ENCODE data around the gene CYP4F11.
"Not testable (repeated sequence)": the region's sequence is repeated elsewhere in the genome, so short reads cannot be mapped to it uniquely, and the experiment has no call there.

Gene CYP4F11, protein sequence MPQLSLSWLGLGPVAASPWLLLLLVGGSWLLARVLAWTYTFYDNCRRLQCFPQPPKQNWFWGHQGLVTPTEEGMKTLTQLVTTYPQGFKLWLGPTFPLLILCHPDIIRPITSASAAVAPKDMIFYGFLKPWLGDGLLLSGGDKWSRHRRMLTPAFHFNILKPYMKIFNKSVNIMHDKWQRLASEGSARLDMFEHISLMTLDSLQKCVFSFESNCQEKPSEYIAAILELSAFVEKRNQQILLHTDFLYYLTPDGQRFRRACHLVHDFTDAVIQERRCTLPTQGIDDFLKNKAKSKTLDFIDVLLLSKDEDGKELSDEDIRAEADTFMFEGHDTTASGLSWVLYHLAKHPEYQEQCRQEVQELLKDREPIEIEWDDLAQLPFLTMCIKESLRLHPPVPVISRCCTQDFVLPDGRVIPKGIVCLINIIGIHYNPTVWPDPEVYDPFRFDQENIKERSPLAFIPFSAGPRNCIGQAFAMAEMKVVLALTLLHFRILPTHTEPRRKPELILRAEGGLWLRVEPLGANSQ

DNA sequence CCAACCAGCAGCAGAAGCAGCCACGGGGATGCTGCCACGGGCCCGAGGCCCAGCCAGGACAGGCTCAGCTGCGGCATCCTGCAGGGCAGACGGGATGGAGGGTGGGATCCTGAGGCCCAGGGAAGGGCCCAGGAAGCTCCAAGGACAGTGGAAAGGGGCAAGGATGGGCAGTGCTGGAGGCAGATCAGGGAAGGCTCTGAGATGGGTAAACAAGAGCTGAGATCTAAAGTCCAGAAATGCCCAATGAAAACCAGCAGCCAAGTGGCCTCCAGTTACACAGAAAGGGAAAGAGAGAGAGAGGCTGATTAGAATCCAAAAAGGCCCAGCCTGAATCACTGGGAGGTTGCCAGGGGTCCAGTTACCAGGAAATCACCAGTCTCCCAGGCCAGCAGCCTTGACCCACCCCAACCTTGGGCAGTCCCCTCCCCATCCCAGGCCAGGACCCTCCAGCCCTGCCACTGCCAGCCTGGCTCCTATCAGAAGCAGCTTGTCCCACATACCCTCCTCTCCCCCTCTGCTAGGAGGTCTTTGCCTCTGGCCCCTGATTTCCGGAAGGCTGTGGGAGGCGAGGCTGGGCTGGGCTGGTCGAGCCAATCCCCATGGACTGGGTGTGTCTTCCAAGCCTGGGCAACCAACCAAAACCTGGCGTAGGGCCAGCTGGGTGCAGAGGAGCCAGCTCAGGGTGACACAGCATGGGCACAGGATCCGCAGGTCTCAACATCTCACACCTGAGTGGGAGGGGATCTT is at the start of gene CYP4F11:
Gene CYP4F11, minus strand, starts transcription at position 198 of the 747 bp plus-strand sequence. Its CDS starts 121 bp downstream, at position 77.
- H3K36me3 Mint-ChIP-seq, result peaks cover 4% of the 10 kb centered on the region
- H3K27ac Mint-ChIP-seq, result no peak within 1 kb of the TSS
- no peak for ATAC-seq (ENCODE audit: low read depth)
- peaks cover 19% of the 10 kb centered on the region for H3K27me3 Mint-ChIP-seq
- no peaks in the 10 kb centered on the region for H3K4me1 Mint-ChIP-seq
- peaks cover 5% of the 10 kb centered on the region for H3K9me3 Mint-ChIP-seq
- DNase-seq (ENCODE audit: low spot score in 2 of 2), result no peak
- H3K4me3 Mint-ChIP-seq, result no peak within 1 kb of the TSS

DNA sequence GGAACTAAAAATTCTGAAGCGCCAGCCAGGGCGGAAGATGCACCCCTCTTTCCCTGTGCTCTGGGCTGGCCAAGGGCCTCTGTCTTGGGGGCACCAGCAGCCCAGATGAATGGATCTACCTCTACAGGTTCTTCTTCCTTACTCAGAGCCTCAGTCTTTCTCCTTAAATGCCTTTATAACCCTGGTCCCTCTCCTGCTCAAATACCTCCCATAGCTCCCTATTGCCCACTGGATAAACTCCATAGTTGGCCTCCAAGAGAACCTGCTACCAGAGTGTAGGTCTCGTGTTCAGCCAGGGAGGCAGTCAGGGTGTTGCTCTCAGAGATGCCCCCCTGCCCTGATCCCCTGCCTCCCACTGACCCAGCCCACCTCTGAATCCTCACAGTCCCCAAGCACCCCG is 45.0 kb upstream of the CYP4F11 start:
- ATAC-seq (ENCODE audit: low read depth) (no peak), DNase-seq (ENCODE audit: low spot score in 2 of 2) (no peak)
- Mint-ChIP-seq H3K36me3 (no peaks in the 10 kb centered on the region), H3K4me1 (no peaks in the 10 kb centered on the region), H3K27ac (no peak overlapping the region), H3K27me3 (peaks cover 10% of the 10 kb centered on the region), H3K4me3 (no peak overlapping the region), H3K9me3 (peaks cover 3% of the 10 kb centered on the region)

DNA sequence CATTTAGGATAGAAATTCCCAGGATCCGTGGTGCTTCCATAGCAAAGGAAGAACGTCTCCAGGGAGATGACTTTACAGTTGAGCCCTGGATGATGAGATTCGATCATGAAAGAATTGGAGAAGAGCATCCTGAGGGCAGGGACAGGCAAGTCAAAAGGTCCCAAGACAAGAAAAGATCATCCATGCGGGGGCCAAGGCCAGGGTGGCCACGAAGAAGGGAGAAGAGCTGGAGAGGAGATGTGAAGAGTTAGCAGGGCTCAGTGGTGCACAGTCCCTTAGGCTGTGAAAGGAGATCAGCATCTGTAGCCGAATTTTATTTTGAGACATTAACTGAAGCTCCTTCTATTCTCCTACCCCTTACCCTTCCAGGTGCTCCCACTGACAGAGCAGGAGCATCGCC is 43.4 kb upstream of the CYP4F11 start:
- Mint-ChIP-seq H3K36me3 (no peaks in the 10 kb centered on the region), H3K9me3 (peaks cover 3% of the 10 kb centered on the region), H3K27me3 (peaks cover 10% of the 10 kb centered on the region), H3K4me1 (no peaks in the 10 kb centered on the region), H3K27ac (no peak overlapping the region), H3K4me3 (no peak overlapping the region)
- DNase-seq (ENCODE audit: low spot score in 2 of 2), result no peak
- no peak for ATAC-seq (ENCODE audit: low read depth)

- Mint-ChIP-seq H3K36me3 (no peaks in the 10 kb centered on the region), H3K27me3 (peaks cover 10% of the 10 kb centered on the region), H3K27ac (no peak overlapping the region), H3K4me3 (no peak overlapping the region), H3K4me1 (no peaks in the 10 kb centered on the region), H3K9me3 (peaks cover 2% of the 10 kb centered on the region)
- DNase-seq (ENCODE audit: low spot score in 2 of 2), result no peak
- no peak for ATAC-seq (ENCODE audit: low read depth)
Observed at GRCh38 chr19:15976836-15977689, 42.7 kb upstream of the CYP4F11 start.

DNA sequence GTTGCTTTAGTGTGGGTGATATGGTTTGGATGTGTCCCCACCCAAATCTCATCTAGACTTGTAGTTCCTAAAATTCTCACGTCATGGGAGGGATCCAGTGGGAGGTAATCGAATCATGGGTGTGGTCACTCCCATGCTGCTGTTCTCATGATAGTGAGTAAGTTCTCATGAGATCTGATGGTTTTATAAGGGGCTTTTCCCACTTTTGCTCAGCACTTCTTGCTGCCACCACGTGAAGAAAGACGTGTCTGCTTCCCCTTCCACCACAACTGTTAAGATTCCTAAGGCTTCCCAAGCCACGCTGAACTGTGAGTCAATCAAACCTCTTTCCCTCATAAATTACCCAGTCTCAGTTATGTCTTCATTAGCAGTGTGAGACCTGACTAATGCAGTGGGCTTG is 40.5 kb upstream of the CYP4F11 start:
- ATAC-seq (ENCODE audit: low read depth) (no peak), DNase-seq (ENCODE audit: low spot score in 2 of 2) (no peak)
- no peak overlapping the region for H3K4me3 Mint-ChIP-seq
- H3K36me3 Mint-ChIP-seq, result no peaks in the 10 kb centered on the region
- no peaks in the 10 kb centered on the region for H3K4me1 Mint-ChIP-seq
- no peaks in the 10 kb centered on the region for H3K9me3 Mint-ChIP-seq
- H3K27ac Mint-ChIP-seq, result no peak overlapping the region
- H3K27me3 Mint-ChIP-seq, result peaks cover 10% of the 10 kb centered on the region

- not testable (repeated sequence) for H3K36me3 Mint-ChIP-seq; H3K4me3 Mint-ChIP-seq; H3K4me1 Mint-ChIP-seq; DNase-seq (ENCODE audit: low spot score in 2 of 2); H3K27ac Mint-ChIP-seq; H3K27me3 Mint-ChIP-seq; H3K9me3 Mint-ChIP-seq; ATAC-seq (ENCODE audit: low read depth)
Observed at GRCh38 chr19:15972043-15972442, 37.7 kb upstream of the CYP4F11 start.

DNA sequence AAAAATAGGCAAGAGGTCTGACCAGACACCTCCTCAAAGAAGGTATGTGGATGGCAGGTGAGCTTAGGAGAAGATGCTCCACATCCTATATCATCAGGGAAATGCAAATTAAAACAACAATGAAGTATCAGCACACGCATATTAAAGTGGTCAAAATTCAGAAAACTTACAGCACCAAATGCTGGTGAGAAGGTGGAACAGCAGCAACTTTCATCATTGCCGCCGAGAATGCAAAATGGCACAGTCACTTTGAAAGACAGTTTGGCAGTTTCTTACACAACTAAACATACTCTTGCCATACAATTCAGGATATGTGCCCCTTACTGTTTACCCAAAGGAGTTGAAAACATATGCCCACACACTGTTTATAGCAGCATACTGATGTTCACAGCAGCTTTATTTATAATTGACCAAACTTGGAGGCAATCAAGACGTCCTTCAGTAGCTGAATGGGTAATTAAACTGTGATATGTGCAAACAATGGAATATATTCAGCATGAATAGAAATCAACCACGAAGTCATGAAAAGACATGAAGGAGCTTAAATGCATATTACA is 37.0 kb upstream of the CYP4F11 start:
- peaks cover 8% of the 10 kb centered on the region for H3K27me3 Mint-ChIP-seq
- no peaks in the 10 kb centered on the region for H3K4me1 Mint-ChIP-seq
- H3K27ac Mint-ChIP-seq, result no peak overlapping the region
- H3K4me3 Mint-ChIP-seq, result no peak overlapping the region
- DNase-seq (ENCODE audit: low spot score in 2 of 2), result peak in 1 of 2 donors; percentile 0
- ATAC-seq (ENCODE audit: low read depth), result no peak
- H3K36me3 Mint-ChIP-seq, result no peaks in the 10 kb centered on the region
- no peaks in the 10 kb centered on the region for H3K9me3 Mint-ChIP-seq

DNA sequence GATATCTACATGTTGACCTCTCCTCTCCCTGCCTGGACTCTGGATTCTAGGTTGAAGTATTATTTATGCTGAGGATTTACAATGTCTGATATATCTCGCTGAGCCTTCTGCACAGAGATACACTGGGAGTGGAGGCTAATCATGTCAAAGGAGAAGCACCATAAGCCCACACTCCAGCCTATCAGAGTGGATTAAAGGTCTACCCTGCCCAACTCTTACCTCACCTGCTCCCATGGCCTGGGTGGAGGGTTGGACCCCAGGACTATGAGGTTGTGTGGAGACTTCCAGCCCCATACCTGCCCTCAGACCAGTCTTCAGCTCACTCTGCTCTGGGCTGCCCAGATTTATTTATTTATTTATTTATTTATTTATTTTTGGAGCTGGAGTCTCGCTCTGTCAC is 29.9 kb upstream of the CYP4F11 start:
- no peak for ATAC-seq (ENCODE audit: low read depth)
- Mint-ChIP-seq H3K9me3 (peaks cover 2% of the 10 kb centered on the region), H3K4me3 (no peak overlapping the region), H3K27ac (no peak overlapping the region), H3K27me3 (peaks cover 15% of the 10 kb centered on the region), H3K36me3 (no peaks in the 10 kb centered on the region), H3K4me1 (no peaks in the 10 kb centered on the region)
- no peak for DNase-seq (ENCODE audit: low spot score in 2 of 2)

- Mint-ChIP-seq H3K27me3 (peaks cover 16% of the 10 kb centered on the region), H3K27ac (no peak overlapping the region), H3K4me3 (no peak overlapping the region), H3K9me3 (peaks cover 2% of the 10 kb centered on the region), H3K4me1 (no peaks in the 10 kb centered on the region), H3K36me3 (no peaks in the 10 kb centered on the region)
- ATAC-seq (ENCODE audit: low read depth) (no peak), DNase-seq (ENCODE audit: low spot score in 2 of 2) (no peak)
Observed at GRCh38 chr19:15962319-15962718, 28.0 kb upstream of the CYP4F11 start.

- peaks cover 1% of the 10 kb centered on the region for H3K9me3 Mint-ChIP-seq
- no peaks in the 10 kb centered on the region for H3K4me1 Mint-ChIP-seq
- peaks cover 24% of the 10 kb centered on the region for H3K27me3 Mint-ChIP-seq
- H3K36me3 Mint-ChIP-seq, result no peaks in the 10 kb centered on the region
- no peak overlapping the region for H3K27ac Mint-ChIP-seq
- peak in 1 of 2 donors; percentile 4 for DNase-seq (ENCODE audit: low spot score in 2 of 2)
- no peak for ATAC-seq (ENCODE audit: low read depth)
- H3K4me3 Mint-ChIP-seq, result no peak overlapping the region
Observed at GRCh38 chr19:15954820-15955219, 20.5 kb upstream of the CYP4F11 start.

DNA sequence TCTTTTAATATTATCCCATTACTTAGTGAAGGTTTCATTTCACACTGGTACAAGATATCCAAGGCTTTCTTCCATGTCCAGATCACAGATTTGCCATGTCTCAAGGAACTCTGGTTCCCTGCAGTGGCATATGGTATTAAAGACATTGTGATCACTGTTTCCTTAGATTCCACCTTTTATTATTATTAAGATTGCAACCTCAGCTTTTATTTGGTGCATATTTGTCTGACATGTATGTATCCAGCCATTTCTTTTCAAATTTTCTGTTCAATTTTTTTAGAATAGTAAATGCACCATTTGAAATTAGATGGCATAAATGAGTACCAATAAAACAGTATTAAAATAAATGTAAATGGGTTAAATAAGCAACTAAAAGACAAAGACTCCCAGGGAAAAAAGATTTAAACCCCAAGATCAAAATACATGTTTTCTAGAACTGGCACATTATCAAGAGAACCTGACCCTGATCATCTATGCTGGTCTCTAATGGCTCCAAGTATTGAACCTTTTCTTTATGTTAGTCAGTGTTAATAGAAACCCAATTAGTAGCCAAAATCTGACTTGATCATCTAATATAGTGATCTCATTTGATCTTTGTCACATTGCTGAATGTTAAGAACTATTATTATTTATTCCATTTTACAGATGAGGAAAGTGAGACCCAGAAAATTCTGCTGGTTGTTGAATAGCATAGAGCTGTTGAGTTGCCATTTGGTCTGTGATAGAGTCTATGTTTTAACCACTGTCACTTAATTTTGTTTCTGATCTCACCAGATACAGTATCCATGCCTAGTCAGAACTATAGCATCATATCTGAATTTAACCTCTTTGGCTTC is 14.1 kb upstream of the CYP4F11 start, which contains the start of gene OR10H4:
Gene OR10H4, plus strand, starts transcription at position 786 of the 836 bp plus-strand sequence. Its CDS starts 0 bp downstream, at position 786.
- Mint-ChIP-seq H3K9me3 (peaks cover 13% of the 10 kb centered on the region), H3K4me1 (no peaks in the 10 kb centered on the region), H3K27me3 (peaks cover 21% of the 10 kb centered on the region), H3K27ac (no peak within 1 kb of the TSS), H3K4me3 (no peak within 1 kb of the TSS), H3K36me3 (peaks cover 7% of the 10 kb centered on the region)
- no peak for ATAC-seq (ENCODE audit: low read depth)
- no peak for DNase-seq (ENCODE audit: low spot score in 2 of 2)

DNA sequence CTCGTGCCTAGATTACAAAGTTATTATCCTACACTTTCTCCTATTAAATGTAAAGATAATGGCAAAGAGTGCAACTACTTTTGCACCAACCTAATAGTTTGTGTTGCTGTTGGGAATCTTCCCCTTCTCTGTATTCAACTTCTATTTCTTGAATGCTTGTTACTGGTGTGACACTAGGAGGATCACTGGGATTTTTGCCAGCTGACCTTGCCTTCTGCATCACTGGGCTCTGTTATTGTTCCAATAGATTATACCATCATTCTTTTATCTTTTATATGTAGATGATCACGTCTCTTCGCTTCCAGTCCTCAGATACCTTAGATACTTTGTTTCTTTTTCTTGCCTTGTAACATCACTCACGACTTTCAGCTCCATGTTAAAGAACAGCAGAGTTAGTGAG is 11.0 kb upstream of the CYP4F11 start:
- Mint-ChIP-seq H3K4me1 (no peaks in the 10 kb centered on the region), H3K27ac (no peak overlapping the region), H3K4me3 (no peak overlapping the region), H3K27me3 (peaks cover 22% of the 10 kb centered on the region), H3K9me3 (peaks cover 12% of the 10 kb centered on the region), H3K36me3 (peaks cover 7% of the 10 kb centered on the region)
- ATAC-seq (ENCODE audit: low read depth), result no peak
- no peak for DNase-seq (ENCODE audit: low spot score in 2 of 2)

GRCh38 chr19:15944401-15944800 is 10.1 kb upstream of the CYP4F11 start:
- Mint-ChIP-seq H3K36me3 (peaks cover 6% of the 10 kb centered on the region), H3K27me3 (peaks cover 21% of the 10 kb centered on the region), H3K27ac (no peak overlapping the region), H3K4me3 (no peak overlapping the region), H3K9me3 (peaks cover 9% of the 10 kb centered on the region), H3K4me1 (no peaks in the 10 kb centered on the region)
- no peak for ATAC-seq (ENCODE audit: low read depth)
- DNase-seq (ENCODE audit: low spot score in 2 of 2), result no peak
